HL-60 (cell line): Measurements from ENCODE around the gene KCTD5.

Source experiments
- CTCF ChIP-seq: IDR thresholded peaks from one replicate; pipeline ENCODE4 v1.5.1; 2011; ENCODE audit warnings: low read length, control low read depth, inconsistent platforms; ENCODE audit not compliant: insufficient read depth
- REST ChIP-seq: IDR thresholded peaks from 2 replicates; pipeline ENCODE4 v1.6.1; 2012; ENCODE audit warnings: low read depth; ENCODE audit not compliant: insufficient replicate concordance

- TF ChIP-seq CTCF, result no peak
- peak; percentile 62 for TF ChIP-seq REST
Measured at GRCh38 chr16:2752035-2752849, 69.9 kb downstream of the KCTD5 start, which contains the start of gene SRRM2.
